Measurements from ENCODE around the gene CTTNBP2.

Gene CTTNBP2

DNA sequence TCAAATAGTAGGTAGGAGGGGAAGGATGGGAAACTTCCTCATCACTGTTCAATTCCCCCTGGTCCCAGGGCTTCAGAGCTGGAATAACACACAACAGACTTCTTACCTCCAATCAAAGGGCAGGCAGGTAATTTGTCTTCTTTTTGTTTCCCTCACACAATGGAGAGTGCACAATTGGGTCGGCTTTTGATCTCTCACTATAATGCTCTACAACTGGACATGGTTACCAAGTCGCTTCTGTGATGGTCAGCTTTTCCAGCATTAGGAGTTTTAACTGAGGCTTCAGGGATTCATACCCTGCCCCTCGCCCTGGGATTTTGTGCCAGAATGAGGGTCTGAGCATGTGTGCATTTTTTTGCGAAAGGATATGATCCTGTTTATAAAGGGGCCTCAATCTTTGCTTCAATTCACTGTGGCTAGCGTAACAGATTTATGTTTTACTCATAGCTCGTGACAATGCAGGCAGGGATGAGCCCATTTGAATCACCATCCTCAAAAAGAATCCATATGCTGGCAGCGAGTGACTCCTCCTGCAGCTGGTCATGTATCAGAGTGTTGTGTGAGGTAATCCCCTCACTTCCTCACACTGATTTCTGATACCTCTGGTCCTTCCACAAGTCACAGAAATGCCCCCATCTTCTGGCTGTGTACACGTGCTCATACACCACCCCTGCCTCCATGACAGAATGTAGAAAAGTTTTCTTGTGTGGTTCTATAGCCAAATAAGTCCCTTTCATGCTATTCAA, 189.6 kb downstream of the CTTNBP2 start:
- DNase-seq (ENCODE audit: low spot score), result no peak

DNA sequence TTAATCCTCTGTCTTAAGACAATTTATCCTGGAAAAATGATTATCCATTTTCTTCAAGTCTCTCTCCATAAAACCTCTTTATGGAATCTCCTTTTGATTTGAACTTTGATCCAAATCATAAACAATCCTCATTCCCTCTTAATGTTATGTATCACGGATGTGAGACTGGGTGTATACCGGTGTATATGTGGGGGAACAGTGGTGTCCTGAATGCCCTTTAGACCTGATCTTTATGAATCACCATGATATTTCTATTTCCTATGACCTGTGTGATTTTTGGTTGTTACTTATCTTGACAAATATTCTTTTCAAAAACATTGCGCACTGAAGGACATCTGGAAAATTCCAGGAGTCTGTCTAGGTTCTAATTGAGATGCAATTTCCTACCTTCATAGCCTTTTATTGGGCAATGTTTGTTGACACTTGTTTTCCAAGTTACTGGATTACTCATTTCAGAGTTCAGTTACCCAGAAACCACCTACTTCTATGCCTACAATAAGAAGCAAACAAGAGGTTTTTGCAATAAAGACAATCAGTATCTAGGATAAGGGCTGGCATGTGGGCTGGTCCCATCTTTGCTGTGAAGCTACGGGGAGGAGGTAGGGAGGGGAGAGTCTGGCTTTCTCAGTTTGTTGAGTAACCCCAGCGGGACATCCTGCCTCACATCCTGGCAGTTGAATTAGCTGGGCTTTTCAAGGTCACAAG, 190.4 kb downstream of the CTTNBP2 start:
- no peak for DNase-seq (ENCODE audit: low spot score)

DNA sequence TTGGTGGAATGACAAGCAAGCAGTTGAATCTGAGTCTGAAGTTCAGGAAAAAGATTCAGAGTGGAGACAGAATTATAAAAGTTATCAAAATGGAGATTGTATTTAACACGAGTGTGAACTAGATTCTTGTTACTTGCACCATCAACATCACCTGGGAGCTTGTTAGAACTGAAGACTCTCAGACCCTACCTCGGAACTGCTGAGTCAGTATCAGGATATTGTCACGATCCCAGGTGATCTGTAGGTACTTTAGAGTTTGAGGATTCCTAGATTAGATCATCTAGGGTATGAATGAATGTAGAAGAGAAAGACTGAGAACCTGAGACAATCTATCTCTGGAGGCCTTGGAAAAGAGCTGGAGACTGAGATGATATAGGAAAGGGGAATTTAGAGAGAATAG, 194.1 kb downstream of the CTTNBP2 start:
- DNase-seq (ENCODE audit: low spot score), result no peak

DNA sequence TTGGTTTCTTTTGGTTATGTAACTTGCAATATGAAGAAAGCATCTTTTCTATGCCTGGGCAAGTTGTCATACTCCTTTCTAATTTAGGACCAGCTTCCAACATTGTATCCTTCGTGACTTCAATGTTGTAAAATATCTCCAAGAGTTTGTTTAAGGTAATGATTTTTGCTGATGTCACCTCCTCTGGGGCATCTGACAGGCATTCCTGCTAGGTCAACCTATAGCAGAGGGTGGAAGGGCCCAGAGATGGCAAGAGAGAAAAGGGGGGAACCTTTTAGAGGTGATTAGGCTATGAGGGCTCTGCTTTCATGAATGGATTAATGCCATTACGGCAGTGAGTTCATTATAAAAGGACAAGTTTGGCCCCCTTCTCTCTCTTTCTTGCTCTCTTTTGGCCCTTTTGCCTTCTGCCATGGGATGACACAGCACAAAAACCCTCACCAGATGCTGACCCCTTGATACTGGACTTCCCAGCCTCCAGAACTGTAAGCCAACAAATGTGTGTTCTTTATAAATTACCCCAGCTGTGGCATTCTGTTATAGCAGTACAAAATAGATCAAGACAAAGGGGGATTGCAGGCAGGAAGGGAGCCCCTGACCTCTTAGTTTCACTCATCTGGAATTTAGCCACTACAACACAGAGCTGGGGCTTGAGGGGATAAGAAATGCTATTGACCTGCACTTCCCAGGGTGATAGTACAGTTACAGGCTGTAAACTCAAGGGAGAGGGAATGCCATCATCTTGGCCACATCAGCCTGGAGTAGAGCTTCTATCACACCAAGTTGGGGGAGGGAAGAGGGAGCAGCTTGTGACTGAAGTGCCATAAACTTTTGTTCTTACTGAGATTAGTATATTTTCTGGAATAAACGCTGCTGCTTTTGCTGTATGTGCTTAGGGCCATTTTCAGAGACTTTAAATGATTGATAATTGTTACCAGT, 197.5 kb downstream of the CTTNBP2 start:
- no peak for DNase-seq (ENCODE audit: low spot score)

DNA sequence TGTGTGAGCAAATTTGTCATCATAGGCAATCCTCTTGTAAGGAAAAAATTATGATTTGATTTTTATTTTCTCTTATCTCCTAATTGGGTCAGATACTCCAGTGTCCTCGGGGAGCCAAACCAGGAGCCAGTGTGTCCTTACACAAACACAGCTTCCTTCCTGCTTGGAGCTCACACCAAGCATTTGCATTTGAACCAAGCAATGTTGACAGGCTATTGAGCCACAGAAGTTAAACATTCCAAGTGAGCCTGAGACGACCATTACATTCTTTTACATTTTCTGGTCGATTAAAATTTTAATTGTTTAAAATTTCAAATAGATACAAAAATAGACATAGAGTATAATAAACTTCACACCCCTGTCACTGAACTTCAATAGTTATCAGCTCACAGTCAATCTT, 198.6 kb downstream of the CTTNBP2 start:
- no peak for DNase-seq (ENCODE audit: low spot score)

DNA sequence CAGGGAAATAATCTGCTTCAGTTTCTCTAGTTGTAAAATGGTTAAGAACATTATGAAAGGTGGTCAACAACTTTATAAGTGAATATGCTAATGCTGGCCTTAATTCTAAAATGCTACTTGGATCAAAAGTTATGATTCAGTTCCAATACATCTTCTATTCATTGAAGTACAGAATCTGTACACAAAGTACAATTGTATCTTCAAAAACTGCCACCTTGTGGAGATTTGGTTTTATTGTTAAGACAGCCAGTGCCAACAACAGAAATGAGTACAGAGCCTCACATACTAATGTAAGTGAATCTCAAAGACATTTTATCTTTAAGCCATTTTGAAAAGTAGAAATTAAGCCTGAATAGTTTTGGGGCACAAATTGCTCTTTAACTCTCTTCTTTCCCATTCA, 199.4 kb downstream of the CTTNBP2 start:
- DNase-seq (ENCODE audit: low spot score), result no peak

DNA sequence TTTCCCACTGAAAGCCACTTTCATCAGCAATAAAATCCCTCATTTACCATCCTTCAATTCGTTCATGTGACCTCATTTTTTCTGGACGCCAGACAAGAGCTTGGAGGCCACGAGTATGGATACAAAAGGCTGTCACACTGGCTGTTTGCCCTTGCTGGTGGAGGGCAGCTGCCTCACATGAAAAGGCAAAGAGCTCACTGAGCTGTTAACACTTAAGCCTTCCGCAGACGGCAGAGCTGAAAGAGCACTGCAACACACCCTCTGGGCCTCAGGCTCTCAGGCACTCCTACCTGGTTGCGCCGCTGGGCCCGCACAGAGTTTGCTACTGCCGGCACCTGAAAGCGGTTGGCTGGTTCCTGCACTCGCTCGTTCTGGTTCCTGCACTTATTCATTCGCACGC, 199.9 kb downstream of the CTTNBP2 start:
- no peak for DNase-seq (ENCODE audit: low spot score)

DNA sequence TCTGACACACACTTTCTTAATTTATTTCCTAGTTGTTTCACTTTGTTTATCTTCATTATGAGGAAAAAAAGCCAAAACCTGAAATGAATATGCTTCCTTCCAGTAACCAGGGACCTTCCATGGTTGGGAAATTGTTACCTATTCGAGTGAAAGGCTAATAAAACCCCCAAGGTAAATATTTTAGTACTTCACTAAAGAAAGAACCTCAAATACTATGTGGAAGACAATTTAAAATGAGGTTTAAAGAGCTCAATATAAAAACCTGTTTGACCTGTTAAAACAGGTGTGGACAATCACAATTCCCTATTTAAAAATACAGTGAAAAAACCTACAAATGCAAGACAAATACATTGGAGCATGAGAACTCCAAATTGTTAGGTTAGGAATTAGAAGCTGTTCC, 200.8 kb downstream of the CTTNBP2 start:
- DNase-seq (ENCODE audit: low spot score), result no peak

DNA sequence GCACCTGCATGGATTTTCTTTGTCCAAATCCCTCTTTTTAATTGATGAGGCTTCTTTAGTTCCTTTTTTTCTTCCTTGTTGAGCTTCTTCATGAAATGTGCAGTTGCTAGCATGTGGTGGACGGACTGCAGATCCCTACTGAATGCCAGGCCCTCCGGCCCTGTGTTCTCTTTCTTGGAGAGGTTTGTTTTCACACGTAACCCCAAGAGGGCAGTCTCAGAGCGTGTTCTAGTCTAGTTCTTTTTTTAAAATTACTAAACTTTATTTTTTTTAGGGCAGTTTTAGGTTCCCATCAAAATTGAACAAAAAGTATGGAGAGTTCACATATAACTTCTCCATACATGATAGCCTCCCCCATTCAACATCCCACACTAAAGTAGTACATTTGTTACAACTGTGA, 203.4 kb downstream of the CTTNBP2 start:
- no peak for DNase-seq (ENCODE audit: low spot score)

DNA sequence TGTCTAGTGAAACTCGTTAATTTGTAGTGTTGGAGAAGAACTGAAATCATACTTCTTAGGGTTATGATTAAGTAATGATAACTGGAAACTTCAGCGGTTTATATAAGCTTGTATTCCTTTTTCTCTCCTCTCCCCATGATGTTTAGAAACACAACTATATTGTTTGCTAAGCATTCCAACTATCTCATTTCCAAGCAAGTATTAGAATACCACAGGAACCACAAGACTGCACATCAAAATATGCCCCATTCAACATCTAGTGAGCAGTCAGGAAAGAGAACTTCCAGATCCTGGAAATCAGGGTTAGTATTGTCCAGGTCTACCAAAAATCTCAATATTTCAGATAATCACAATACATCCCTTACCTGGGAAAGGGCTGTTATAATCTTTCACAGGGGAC, 205.8 kb downstream of the CTTNBP2 start:
- DNase-seq (ENCODE audit: low spot score), result no peak

DNA sequence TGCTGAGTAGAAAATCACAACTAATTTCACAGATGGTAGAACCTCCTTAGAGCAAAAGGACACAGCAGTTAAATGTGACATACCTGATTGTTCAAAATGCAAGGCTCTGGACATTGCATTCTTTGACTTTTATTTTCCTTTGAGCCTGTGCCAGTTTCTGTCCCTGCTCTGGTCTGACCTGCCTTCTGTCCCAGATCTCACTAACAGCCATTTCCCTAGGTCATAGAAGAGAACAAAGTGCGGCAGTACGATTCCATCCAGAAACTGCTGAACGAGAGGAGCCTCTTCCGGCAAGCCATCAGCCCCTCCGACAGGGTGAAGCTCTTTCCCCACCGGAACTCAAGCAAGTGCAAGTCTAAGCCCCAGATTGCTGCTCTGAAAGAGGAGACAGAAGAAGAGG, 206.6 kb downstream of the CTTNBP2 start:
- no peak for DNase-seq (ENCODE audit: low spot score)

DNA sequence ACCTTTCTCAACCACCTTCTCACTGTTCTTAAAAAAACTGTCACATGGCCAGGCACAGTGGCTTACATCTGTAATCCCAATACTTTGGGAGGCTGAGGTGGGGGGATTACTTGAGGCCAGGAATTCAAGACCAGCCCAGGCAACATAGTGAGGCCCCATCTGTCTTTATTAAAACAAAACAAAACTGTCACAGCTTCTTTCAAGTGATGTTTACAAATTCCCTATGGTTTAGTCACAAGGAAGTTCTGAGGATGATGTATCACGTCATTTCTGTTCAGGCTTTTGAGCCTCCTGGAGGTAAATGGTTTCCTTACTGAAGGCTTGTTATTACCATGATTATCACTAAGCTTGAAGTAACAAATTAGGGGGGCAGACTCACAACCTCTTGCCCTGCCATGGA, 207.2 kb downstream of the CTTNBP2 start:
- no peak for DNase-seq (ENCODE audit: low spot score)

DNA sequence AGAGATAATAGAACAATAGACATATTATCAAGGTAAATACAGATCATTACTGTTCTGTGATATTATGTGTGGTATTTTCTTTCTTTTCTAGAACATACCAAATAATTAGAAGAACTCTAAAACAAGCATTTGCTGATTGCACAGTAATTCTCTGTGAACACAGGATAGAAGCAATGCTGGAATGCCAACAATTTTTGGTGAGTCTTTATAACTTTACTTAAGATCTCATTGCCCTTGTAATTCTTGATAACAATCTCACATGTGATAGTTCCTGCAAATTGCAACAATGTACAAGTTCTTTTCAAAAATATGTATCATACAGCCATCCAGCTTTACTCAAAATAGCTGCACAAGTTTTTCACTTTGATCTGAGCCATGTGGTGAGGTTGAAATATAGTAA, 207.9 kb downstream of the CTTNBP2 start:
- no peak for DNase-seq (ENCODE audit: low spot score)

DNA sequence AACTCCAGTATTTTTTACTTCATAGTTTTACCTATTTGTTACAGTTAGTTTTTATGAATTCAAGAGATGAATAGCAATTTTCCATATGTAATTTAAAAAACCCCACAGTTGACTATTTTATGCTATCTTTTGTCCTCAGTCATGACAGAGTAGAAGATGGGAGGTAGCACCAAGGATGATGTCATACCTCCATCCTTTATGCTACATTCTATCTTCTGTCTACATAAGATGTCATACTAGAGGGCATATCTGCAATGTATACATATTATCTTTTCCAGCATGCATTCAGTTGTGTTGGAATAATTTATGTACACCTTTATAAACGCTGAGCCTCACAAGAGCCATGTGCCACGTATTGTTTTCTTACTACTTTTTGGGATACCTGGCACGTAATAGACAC, 209.2 kb downstream of the CTTNBP2 start:
- no peak for DNase-seq (ENCODE audit: low spot score)

DNA sequence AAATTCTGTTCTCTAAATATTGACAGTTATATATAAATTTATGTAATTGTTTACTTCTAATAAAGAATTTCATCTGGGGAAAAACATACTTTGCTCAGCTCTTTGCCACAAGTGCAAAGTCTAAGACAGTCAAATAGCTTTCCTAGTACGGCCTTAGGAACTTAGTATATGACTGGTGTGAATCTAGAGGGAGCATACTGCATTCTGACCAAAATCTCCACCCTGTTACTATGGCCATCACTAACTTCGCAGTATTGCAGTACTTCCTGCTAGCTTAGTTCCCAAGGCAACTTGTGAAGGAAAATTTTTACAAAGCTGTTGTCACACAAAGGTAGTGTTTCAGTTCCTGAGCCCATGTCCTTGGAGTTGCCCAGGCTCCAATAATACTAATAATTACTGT, 211.9 kb downstream of the CTTNBP2 start:
- no peak for DNase-seq (ENCODE audit: low spot score)

All from germinal center (tissue), 1 donor.